ENCODE data around the gene SUN3.

DNA sequence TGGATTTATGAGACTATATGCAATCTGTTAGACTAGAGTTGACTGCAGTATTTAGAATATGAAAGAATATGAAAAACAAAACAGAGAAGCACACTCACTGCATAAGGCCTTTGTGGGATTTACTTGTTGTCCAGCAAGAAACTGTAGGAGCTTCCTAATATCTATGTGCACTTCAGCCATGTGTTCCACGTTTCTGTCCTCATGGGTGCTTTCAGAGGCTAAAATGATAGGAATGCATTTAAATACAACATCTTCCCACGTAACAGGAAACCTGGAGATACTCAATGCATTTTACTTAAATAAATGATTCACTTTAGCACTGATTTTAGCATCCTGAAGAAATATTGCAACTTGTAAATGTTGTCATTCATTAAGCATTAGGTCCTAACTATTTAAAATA, 61.2 kb downstream of the SUN3 start:
- TF ChIP-seq, protein P1, sequence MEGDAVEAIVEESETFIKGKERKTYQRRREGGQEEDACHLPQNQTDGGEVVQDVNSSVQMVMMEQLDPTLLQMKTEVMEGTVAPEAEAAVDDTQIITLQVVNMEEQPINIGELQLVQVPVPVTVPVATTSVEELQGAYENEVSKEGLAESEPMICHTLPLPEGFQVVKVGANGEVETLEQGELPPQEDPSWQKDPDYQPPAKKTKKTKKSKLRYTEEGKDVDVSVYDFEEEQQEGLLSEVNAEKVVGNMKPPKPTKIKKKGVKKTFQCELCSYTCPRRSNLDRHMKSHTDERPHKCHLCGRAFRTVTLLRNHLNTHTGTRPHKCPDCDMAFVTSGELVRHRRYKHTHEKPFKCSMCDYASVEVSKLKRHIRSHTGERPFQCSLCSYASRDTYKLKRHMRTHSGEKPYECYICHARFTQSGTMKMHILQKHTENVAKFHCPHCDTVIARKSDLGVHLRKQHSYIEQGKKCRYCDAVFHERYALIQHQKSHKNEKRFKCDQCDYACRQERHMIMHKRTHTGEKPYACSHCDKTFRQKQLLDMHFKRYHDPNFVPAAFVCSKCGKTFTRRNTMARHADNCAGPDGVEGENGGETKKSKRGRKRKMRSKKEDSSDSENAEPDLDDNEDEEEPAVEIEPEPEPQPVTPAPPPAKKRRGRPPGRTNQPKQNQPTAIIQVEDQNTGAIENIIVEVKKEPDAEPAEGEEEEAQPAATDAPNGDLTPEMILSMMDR (IDR thresholded peaks at IDR 0.05) = no peak
- TF ChIP-seq POLR2A (IDR thresholded peaks at IDR 0.05) = no peak
